Trophoblast cell (in vitro differentiated cells and primary cell): Measurements from ENCODE around the gene NEK5.

Source experiments
- DNase-seq, 2 donors: peaks; one replicate each; pipeline ENCODE4 v3.0.0-alpha.2; 2016
- H2AFZ ChIP-seq: 2 replicates; pipeline ENCODE4 v1.6.1; 2013; ENCODE audit warnings: low read length, moderate library complexity, mild to moderate bottlenecking; ENCODE audit not compliant: insufficient read depth, poor library complexity
- H2AK5ac ChIP-seq: 2 replicates; pipeline ENCODE4 v1.6.1; 2013; ENCODE audit warnings: mild to moderate bottlenecking, low read length
- H2BK120ac ChIP-seq: 2 replicates; pipeline ENCODE4 v1.6.1; 2013; ENCODE audit warnings: low read length, mild to moderate bottlenecking, moderate library complexity; ENCODE audit not compliant: insufficient read depth, poor library complexity
- H2BK12ac ChIP-seq: 2 replicates; pipeline ENCODE4 v1.6.1; 2013; ENCODE audit warnings: mild to moderate bottlenecking, low read length, moderate library complexity
- H2BK5ac ChIP-seq: 2 replicates; pipeline ENCODE4 v1.6.1; 2013; ENCODE audit warnings: low read length, low read depth, moderate library complexity, mild to moderate bottlenecking; ENCODE audit not compliant: poor library complexity
- H3K14ac ChIP-seq: 2 replicates; pipeline ENCODE4 v1.6.1; 2013; ENCODE audit warnings: mild to moderate bottlenecking, low read length
- H3K18ac ChIP-seq: 2 replicates; pipeline ENCODE4 v1.6.1; 2013; ENCODE audit warnings: mild to moderate bottlenecking, low read length
- H3K23ac ChIP-seq: 2 replicates; pipeline ENCODE4 v1.6.1; 2013; ENCODE audit warnings: low read length
- H3K27ac ChIP-seq: 2 replicates; pipeline ENCODE4 v1.5.1; 2013; ENCODE audit warnings: low read depth, mild to moderate bottlenecking, inconsistent platforms, low read length, moderate library complexity
- H3K27me3 ChIP-seq: 2 replicates; pipeline ENCODE4 v1.6.1; 2013; ENCODE audit warnings: inconsistent platforms, mild to moderate bottlenecking, low read length, moderate library complexity; ENCODE audit not compliant: insufficient read depth
- H3K36me3 ChIP-seq, 2 experiments: 1 replicate in 1 of 2; 2 replicates in 1 of 2; pipeline ENCODE4 v1.6.1; 2013; ENCODE audit warnings: low read length in 2 of 2, mild to moderate bottlenecking in 2 of 2, moderate library complexity in 1 of 2; ENCODE audit not compliant: insufficient read depth in 2 of 2, control insufficient read depth in 1 of 2
- H3K4ac ChIP-seq: 2 replicates; pipeline ENCODE4 v1.6.1; 2013; ENCODE audit warnings: low read depth, mild to moderate bottlenecking, low read length, moderate library complexity
- H3K4me1 ChIP-seq, 2 experiments: 1 replicate in 1 of 2; 2 replicates in 1 of 2; pipeline ENCODE4 v1.6.1; 2013; ENCODE audit warnings: low read length in 2 of 2, mild to moderate bottlenecking in 2 of 2, moderate library complexity in 1 of 2; ENCODE audit not compliant: insufficient read depth in 2 of 2, control insufficient read depth in 1 of 2
- H3K4me2 ChIP-seq: 2 replicates; pipeline ENCODE4 v1.6.1; 2013; ENCODE audit warnings: inconsistent platforms, mild to moderate bottlenecking, low read length, moderate library complexity
- H3K4me3 ChIP-seq: 2 replicates; pipeline ENCODE4 v1.5.1; 2013; ENCODE audit warnings: mild to moderate bottlenecking, low read depth, low read length, inconsistent platforms
- H3K79me1 ChIP-seq: one replicate; pipeline ENCODE4 v1.6.1; 2013; ENCODE audit warnings: low read length
- H3K79me2 ChIP-seq: 2 replicates; pipeline ENCODE4 v1.6.1; 2013; ENCODE audit warnings: low read length, mild to moderate bottlenecking; ENCODE audit not compliant: control insufficient read depth, insufficient read depth, poor library complexity
- H3K9ac ChIP-seq: 2 replicates; pipeline ENCODE4 v1.6.1; 2013; ENCODE audit warnings: mild to moderate bottlenecking, low read length
- H3K9me3 ChIP-seq: 2 replicates; pipeline ENCODE4 v1.6.1; 2013; ENCODE audit warnings: low read depth, mild to moderate bottlenecking, control low read depth, inconsistent platforms, low read length; ENCODE audit not compliant: insufficient read depth
- H4K12ac ChIP-seq: 2 replicates; pipeline ENCODE4 v1.6.1; 2013; ENCODE audit warnings: low read depth, mild to moderate bottlenecking, low read length, moderate library complexity
- H4K8ac ChIP-seq: 2 replicates; pipeline ENCODE4 v1.6.1; 2013; ENCODE audit warnings: low read depth, mild to moderate bottlenecking, low read length, moderate library complexity
- H4K91ac ChIP-seq: one replicate; pipeline ENCODE4 v1.6.1; 2013; ENCODE audit warnings: low read depth, mild to moderate bottlenecking, low read length, moderate library complexity
- WGBS: extraction: QIAGEN DNeasy Blood & Tissue Kit; methylation state at CpG from one replicate; pipeline ENCODE4 v1.1.7; 2013; ENCODE audit warnings: missing lambda C conversion rate; ENCODE audit not compliant: insufficient read length, insufficient coverage; ENCODE audit errors: extremely low coverage; 5-methylcytosine and 5-hydroxymethylcytosine counted together

Gene NEK5

DNA sequence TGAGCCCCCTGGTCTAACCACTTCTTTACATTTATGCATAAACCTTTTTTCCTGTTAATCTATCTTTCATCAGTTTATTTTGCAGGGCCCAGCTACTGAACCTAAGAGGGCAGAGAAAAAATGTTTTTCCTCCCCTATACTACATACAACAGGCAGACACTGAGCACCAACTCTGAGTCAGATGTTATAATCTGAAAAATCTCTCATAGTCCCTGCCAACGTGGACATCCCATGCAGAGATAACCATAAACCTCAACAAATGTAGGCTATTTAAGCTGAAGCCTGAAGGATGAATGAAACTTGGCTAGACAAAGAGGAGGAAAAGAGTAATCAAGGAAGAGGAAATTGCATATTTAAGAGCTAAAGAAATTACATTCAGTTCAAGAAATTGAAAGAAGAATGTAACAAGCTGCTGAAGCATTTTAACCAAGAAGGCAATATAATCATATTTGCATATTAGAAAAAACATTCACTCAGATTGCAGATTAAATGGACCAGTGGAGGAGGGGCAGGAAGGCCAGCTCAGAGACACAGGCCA is 27.9 kb upstream of the NEK5 start:
- peaks cover 4% of the 10 kb centered on the region for H3K79me1 ChIP-seq
- H2BK5ac ChIP-seq = no peak overlapping the region
- H3K36me3 ChIP-seq = no peaks in the 10 kb centered on the region
- H3K27ac ChIP-seq = no peak overlapping the region
- H2AFZ ChIP-seq = no peak overlapping the region
- no peak overlapping the region for H3K4me2 ChIP-seq
- no peak overlapping the region for H3K4me3 ChIP-seq
- no peak overlapping the region for H3K18ac ChIP-seq
- no peaks in the 10 kb centered on the region for H3K9me3 ChIP-seq
- H3K9ac ChIP-seq = no peak overlapping the region
- no peak overlapping the region for H3K23ac ChIP-seq
- no peak overlapping the region for H4K8ac ChIP-seq
- H3K4me1 ChIP-seq = no peaks in the 10 kb centered on the region
- no peak overlapping the region for H2AK5ac ChIP-seq
- no peak overlapping the region for H3K4ac ChIP-seq
- no CpG with 5 or more reads among the region's 1 CpG for WGBS
- H3K79me2 ChIP-seq = peaks cover 4% of the 10 kb centered on the region
- H3K14ac ChIP-seq = no peak overlapping the region
- no peak overlapping the region for H4K12ac ChIP-seq
- H2BK120ac ChIP-seq = no peak overlapping the region
- H3K27me3 ChIP-seq = no peaks in the 10 kb centered on the region
- no peak overlapping the region for H4K91ac ChIP-seq
- no peak for DNase-seq
- H2BK12ac ChIP-seq = no peak overlapping the region

GRCh38 chr13:52155177-52155576 is 26.3 kb upstream of the NEK5 start:
- Histone ChIP-seq H4K91ac (no peak overlapping the region), H3K27ac (no peak overlapping the region), H2AFZ (no peak overlapping the region), H3K14ac (no peak overlapping the region), H4K8ac (no peak overlapping the region), H3K18ac (no peak overlapping the region), H4K12ac (no peak overlapping the region), H2BK12ac (no peak overlapping the region), H3K36me3 (peaks cover 2 to 3% of the 10 kb centered on the region in 2 experiments), H3K9ac (no peak overlapping the region), H3K79me1 (peaks cover 4% of the 10 kb centered on the region), H2AK5ac (no peak overlapping the region), H3K4me3 (no peak overlapping the region), H3K79me2 (peaks cover 4% of the 10 kb centered on the region), H2BK120ac (no peak overlapping the region), H3K23ac (no peak overlapping the region), H3K4ac (no peak overlapping the region), H2BK5ac (no peak overlapping the region), H3K4me1 (no peaks in the 10 kb centered on the region), H3K9me3 (no peaks in the 10 kb centered on the region), H3K27me3 (no peaks in the 10 kb centered on the region), H3K4me2 (no peak overlapping the region)
- DNase-seq = no peak
- no CpG with 5 or more reads among the region's 1 CpG for WGBS

DNA sequence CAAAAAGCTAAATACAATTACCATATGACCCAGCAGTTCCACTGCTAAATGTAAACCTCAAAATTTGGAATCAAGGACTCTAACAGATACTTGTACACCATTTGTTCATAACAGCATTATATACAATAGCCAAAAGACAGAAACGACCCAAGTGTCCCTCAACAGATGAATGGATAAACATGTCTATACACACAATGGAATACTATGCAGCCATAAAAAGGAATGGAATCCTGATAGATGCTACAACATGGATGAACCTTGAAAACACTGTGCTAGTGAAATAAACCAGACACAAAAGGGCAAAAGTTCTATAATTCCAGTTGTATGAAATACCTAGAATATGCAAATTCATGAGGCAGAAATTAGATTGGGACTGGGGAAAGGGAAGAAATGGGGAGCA is 18.4 kb upstream of the NEK5 start:
- H3K27ac ChIP-seq = no peak overlapping the region
- no peak overlapping the region for H3K14ac ChIP-seq

GRCh38 chr13:52141299-52141698 is 12.4 kb upstream of the NEK5 start:
- H3K79me1 ChIP-seq = no peaks in the 10 kb centered on the region
- H3K4me1 ChIP-seq = no peaks in the 10 kb centered on the region
- no peak overlapping the region for H3K18ac ChIP-seq
- H2BK12ac ChIP-seq = no peak overlapping the region
- H3K4me2 ChIP-seq = no peak overlapping the region
- DNase-seq = peak in 1 of 2 donors; percentile 1
- no CpG with 5 or more reads among the region's 2 CpGs for WGBS
- H3K4ac ChIP-seq = no peak overlapping the region
- H3K27me3 ChIP-seq = no peaks in the 10 kb centered on the region
- no peak overlapping the region for H2BK5ac ChIP-seq
- no peak overlapping the region for H4K8ac ChIP-seq
- H3K9ac ChIP-seq = no peak overlapping the region
- no peak overlapping the region for H3K27ac ChIP-seq
- no peak overlapping the region for H4K12ac ChIP-seq
- no peak overlapping the region for H3K4me3 ChIP-seq
- H2BK120ac ChIP-seq = no peak overlapping the region
- H3K23ac ChIP-seq = no peak overlapping the region
- no peak overlapping the region for H2AFZ ChIP-seq
- no peak overlapping the region for H2AK5ac ChIP-seq
- no peaks in the 10 kb centered on the region for H3K9me3 ChIP-seq
- H3K79me2 ChIP-seq = no peaks in the 10 kb centered on the region
- peaks cover 6% of the 10 kb centered on the region in 2 experiments for H3K36me3 ChIP-seq
- H3K14ac ChIP-seq = no peak overlapping the region
- H4K91ac ChIP-seq = no peak overlapping the region

More for the DNA sequence above, 18.4 kb upstream of the NEK5 start:
- Histone ChIP-seq H3K9me3 (no peaks in the 10 kb centered on the region), H3K27me3 (no peaks in the 10 kb centered on the region), H3K79me1 (no peaks in the 10 kb centered on the region), H4K8ac (no peak overlapping the region), H3K4me3 (no peak overlapping the region), H3K23ac (no peak overlapping the region), H2BK120ac (no peak overlapping the region), H2AFZ (no peak overlapping the region), H3K4ac (no peak overlapping the region), H3K18ac (no peak overlapping the region), H2BK5ac (no peak overlapping the region), H3K4me2 (no peak overlapping the region), H3K9ac (no peak overlapping the region), H4K91ac (no peak overlapping the region), H2AK5ac (no peak overlapping the region), H2BK12ac (no peak overlapping the region), H3K4me1 (no peaks in the 10 kb centered on the region), H3K79me2 (no peaks in the 10 kb centered on the region), H3K36me3 (peaks cover 4 to 5% of the 10 kb centered on the region in 2 experiments), H4K12ac (no peak overlapping the region)
- WGBS = no CpG with 5 or more reads among the region's 1 CpG
- no peak for DNase-seq
